CD4-positive, alpha-beta T cell treated with Interleukin-6 for 4 hours (primary cell): ENCODE measurements around the gene SELENOI.
"Not testable (repeated sequence)": the region's sequence is repeated elsewhere in the genome, so short reads cannot be mapped to it uniquely, and the experiment has no call there.

Experiments used
- DNase-seq: peaks from one replicate; pipeline ENCODE4 v3.0.0-alpha.2; 2020; ENCODE audit warnings: mixed read lengths

SELENOI gene

GRCh38 chr2:26327291-26328272 lies 18.4 kb upstream of the SELENOI start:
- DNase-seq, result no peak

DNA sequence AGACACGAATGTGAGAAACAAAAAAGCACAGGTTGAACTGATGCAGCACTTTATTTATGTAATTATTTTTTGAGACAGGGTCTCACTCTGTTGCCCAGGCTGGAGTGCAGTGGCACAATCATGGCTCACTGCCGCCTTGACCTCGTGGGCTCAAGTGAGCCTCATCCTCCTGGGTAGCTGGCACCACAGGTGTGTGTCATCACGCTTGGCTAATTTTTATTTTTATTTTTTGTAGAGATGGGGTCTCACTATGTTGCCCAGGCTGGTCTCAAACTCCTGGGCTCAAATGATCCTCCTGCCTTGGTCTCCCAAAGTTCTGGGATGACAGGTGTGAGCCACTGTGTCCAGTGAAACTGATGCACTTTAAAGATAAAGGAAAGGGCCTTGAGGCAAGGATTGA lies 16.9 kb upstream of the SELENOI start:
- not testable (repeated sequence) for DNase-seq

GRCh38 chr2:26330114-26330549 lies 15.8 kb upstream of the SELENOI start:
- DNase-seq, result peak; percentile 86

GRCh38 chr2:26330604-26331003 lies 15.3 kb upstream of the SELENOI start:
- DNase-seq, result no peak

- DNase-seq, result not testable (repeated sequence)
Measured at GRCh38 chr2:26331321-26331720, 14.6 kb upstream of the SELENOI start.

DNA sequence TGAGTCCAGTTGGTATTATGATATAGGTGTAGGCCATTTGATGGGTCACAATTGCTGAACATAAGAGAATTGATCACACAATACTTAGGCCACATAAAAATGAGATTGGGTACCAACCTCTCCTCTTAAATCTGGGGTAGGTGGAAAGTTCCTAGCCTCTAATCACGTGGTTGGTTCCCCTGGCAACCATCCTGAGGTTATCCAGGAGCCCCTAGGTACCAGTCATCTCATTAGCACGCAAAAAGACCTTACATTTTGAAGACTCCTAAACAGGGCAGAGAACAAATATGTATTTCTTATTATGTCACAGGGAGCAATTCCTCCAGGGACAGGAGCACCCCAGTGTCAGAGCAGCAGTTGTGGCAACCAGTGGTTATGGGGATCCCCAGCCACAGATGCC lies 12.7 kb upstream of the SELENOI start:
- no peak for DNase-seq

DNA sequence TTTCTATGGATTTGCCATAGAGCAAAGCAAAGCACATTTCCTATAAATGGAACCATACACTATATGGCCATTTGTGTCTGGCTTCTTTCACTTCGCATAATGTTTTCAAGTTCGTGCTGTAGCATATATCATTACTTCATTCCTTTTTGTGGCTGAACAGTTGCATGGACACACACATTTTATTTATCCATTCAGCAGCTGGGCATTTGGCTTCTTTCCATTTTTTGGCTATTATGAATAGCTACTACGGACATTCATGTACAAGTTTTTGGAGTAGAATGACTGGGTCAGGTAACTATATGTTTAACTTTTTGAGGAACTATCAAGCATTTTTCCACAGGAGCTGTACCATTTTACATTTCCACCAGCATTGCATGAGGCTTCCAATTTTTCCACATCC lies 10.7 kb upstream of the SELENOI start:
- no peak for DNase-seq

DNA sequence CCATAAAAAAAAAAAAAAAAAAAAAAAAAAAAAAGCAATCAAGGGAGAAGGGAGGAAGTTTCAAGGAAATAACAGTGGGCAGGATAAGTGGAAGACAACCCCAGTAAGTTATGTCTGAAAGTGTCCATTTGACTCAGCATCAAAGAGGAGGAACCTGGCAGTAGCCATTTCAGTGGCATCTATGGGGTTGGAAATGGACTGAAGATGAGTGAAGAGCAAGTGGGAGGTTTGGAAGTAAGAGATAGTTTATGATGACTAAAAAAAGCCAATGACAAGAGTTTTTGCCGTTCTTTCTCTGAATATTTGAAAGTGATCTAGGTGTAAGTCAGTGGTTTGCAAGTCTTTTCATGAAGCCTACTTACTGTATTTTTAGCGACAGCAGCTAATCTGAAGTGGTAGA lies 9.2 kb upstream of the SELENOI start:
- DNase-seq, result no peak

GRCh38 chr2:26337298-26337697 lies 8.6 kb upstream of the SELENOI start:
- DNase-seq, result no peak

- DNase-seq, result no peak
Measured at GRCh38 chr2:26340831-26341230, 5.1 kb upstream of the SELENOI start.

DNA sequence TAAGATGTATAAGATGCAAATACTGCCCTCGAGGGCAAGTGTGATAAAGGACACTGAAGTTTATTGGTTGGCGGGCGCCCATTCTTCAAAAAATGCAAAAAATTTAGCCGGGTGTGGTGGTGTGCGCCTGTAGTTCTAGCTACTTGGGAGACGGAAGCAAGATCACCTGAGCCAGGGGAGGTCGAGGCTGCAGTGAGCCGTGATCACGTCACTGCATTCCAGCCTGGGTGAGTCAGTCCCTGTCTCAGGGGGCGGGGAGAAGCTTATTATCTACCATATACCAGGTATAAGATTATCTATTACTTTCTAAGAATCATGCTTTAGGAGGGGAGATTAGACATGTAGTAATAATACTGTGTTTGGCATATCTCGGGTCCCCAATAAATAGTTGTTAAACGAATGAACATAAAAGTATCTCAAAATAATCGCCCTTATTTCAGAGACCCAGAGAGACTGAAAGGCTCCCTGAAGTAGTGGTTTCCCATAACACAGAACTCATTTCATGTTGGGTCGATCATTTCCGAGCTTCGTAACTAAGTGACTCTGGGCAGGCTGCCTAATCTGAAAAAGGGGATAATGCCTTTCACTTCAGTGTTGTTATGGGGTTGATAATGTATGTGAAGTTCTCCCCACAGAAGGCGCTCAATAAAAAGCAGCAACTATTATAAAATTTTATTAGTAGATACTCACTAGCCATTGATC lies 1.2 kb upstream of the SELENOI start:
- peak; percentile 10 for DNase-seq

DNA sequence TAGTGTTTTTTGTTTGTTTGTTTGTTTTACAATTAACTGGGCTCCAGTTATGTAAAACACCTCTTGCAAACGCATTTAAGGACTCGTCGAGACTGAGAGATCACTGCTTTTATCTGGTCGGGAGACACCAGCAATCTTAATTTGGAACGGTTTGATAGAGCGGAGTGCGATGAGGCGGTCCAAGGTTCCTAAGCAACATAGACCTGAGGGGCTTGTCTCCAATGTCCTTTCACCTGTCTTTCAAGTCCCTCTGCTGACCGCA lies 729 bp upstream of the SELENOI start:
- no peak for DNase-seq

DNA sequence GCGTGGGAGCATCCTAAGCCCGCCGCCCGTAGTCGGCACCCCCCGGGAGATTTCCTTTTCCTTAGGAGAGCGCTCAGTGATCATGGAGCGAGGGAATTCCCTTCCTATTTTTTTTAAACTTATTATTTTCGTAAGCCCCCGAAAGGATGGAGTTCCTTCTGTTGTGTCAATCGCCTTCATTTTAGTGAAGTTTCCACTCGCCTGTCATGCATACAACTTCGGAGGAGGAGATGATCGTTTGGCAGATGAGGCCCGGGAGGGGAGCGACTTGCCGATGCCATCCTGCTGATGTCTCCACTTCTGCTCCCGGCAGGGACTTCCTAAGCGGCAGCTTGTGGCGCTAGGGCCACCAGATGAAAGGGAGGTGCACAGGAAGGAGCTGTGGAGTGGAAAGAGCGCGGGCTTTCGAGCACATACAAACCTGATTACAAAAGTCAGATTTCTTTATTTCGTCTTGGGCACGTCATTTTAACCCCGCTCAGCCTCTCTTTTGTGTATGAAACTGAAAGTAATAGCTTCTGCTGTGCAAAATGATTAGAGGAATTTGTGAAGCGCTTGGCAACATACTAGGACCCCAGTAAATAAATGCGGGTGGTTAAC lies 611 bp downstream of the SELENOI start, which contains the start of gene ADGRF3:
ADGRF3 (minus strand) TSS at position 336 of the 600 bp plus-strand sequence. CDS start 555 bp downstream, outside the sequence.
- peak; percentile 67 for DNase-seq

- no peak for DNase-seq
Measured at GRCh38 chr2:26347286-26347865, 1.4 kb downstream of the SELENOI start.

GRCh38 chr2:26349690-26350089 lies 3.7 kb downstream of the SELENOI start:
- no peak for DNase-seq

- DNase-seq, result no peak
Measured at GRCh38 chr2:26351375-26352090, 5.6 kb downstream of the SELENOI start.

DNA sequence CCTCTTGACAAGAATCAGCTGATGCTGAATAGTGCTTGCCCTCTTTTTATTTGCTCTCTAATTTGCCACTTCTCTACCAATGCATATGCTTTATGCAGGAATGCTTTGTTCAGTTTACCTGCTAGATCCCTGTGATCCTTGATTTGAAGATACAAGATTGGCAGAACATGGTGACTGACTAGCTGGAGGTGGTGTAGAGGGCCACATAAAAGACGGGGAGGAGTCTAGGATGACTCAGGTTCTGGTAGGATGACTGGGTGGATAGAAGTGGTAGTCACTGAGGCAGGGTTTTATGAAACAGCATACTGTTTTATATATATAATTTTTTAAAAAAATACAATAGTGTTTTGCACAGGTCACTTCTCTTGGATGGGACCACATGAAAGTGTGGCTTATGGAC lies 6.9 kb downstream of the SELENOI start:
- peak; percentile 26 for DNase-seq

DNA sequence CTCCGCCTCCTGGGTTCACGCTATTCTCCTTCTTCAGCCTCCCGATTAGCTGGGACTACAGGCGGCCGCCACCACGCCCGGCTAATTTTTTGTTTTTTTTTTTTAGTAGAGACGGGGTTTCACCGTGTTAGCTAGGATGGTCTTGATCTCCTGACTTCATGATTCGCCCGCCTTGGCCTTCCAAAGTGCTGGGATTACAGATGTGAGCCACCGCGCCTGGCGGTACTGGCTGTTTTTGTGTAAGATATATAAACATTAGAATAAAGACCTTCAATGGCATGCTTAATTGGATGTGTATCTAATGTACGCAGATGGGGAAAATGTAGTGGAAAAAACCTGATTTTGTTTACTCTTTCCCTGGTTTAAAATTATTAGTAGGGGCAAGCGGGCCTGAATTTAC lies 8.5 kb downstream of the SELENOI start:
- DNase-seq, result not testable (repeated sequence)

DNA sequence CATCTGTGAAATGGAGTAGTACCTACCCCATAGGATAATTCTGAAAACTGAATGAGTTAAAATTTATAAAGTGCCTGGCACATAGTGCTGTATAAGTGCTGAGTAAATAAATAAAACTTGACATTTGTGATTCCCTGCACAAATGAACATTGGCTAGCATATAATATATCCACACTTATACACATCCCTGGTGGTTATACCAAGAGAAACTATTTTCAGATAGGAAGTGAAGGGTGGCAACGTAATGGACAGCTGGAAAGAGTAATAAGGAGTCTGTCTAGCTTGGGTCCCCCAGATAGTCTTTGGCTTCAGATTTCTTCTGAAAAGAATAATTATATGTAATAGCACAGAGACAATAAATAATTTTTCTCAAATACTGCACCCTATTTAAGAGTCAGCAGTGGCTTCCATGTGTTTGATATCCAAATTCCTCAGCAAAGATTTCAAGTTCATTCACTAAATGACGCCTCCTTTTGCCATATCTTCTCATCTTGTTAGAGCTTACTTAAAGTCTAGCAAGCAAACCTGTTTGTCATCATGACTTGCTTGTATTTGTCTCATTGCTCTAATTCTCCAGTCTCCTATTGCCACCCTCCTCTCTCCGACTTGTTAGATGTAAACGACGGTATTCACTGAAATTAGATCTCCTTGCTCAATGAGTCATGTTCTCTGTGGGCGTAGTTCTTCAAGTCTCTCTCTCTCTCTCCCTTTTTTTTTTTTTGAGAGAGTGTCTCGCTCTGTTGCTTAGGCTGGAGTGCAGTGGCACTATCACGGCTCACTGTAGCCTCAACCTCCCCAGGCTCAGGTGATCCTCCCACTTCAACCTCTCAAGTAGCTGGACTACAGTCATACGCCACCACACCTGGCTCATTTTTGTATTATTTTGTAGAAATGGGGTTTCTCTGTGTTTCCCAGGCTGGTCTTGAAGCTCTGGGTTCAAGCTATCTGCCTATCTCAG lies 9.4 kb downstream of the SELENOI start:
- DNase-seq, result no peak

- DNase-seq, result no peak
Measured at GRCh38 chr2:26356111-26356510, 10.2 kb downstream of the SELENOI start.

DNA sequence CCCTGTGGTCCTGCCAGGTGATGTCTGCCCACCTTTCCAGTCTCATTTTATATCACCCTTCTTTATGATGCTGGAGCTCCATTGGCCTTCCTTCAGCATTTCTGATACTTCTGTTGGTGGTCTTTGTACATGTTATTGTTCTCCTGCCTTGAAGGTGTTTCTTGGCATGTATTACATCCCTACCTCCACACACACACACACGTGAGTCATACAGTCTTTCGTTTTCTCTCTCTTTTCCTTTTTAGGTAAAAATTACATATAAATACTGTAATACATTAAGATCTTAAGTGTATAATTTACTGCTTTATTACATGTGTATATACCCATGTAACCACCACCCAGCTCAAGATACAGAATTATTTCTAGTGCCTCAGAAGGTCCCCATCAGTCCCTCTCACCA lies 10.8 kb downstream of the SELENOI start:
- no peak for DNase-seq
